Measurements from ENCODE around the gene PRKCE. TPM values are rescaled to one million over a fixed set of nuclear protein-coding genes. Genes with fewer than 3 reads are reported as not detected.

PRKCE gene
- polyA plus RNA-seq, 1 of the 3 experiments (the other 2 are of a cell fraction), result 16.3 TPM

- no peak overlapping the region for H3K9ac ChIP-seq
Measured at GRCh38 chr2:45789961-45790723, 138.7 kb downstream of the PRKCE start.

More at GRCh38 chr2:45789961-45790723, 138.7 kb downstream of the PRKCE start:
- no peaks in the 10 kb centered on the region for H3K27me3 ChIP-seq (ENCODE audit: insufficient read depth)
- 92% methylated on average over 10 of the region's 10 CpGs for WGBS (ENCODE audit: low lambda C conversion rate)
- H3K4me2 ChIP-seq, result no peak overlapping the region
- H3K9me2 ChIP-seq, result no peaks in the 10 kb centered on the region
- no peak for DNase-seq
- ChIA-PET POLR2A (interaction anchor here (0.6 kb wide), 1 partner anchor 136 kb away, joined by 3 read pairs; no protein-coding TSS in a partner anchor), CTCF (interaction anchor here (0.6 to 4.0 kb wide), 7 partner anchors 11 to 1147 kb away, joined by 3 to 22 read pairs (median 3); no protein-coding TSS in a partner anchor)
- H3K79me2 ChIP-seq (ENCODE audit: insufficient read depth), result no peaks in the 10 kb centered on the region
- no peaks in the 10 kb centered on the region for H3K36me3 ChIP-seq (replicated peaks in 1 of 2; ENCODE audit: control insufficient read depth in 1 of 2, insufficient read depth in 2 of 2, low read length in 1 of 2)
- peaks cover 0 to 44% of the 10 kb centered on the region in 2 experiments; a peak in 2 of 4 replicates for H3K4me1 ChIP-seq (ENCODE audit: control insufficient read depth in 1 of 2, insufficient read depth in 2 of 2, low read depth in 1 of 2, low read length in 1 of 2)
- no peak overlapping the region for H3K27ac ChIP-seq (ENCODE audit: low read depth in 2 of 2, low read length in 1 of 2)
- TF ChIP-seq REST (IDR thresholded peaks at IDR 0.05; ENCODE audit: low read depth, low read length), result no peak
- TF ChIP-seq RCOR1 (IDR thresholded peaks at IDR 0.05; ENCODE audit: low read length), result no peak
- no peak for TF ChIP-seq FOXM1 (IDR thresholded peaks at IDR 0.05; ENCODE audit: low read depth)
- TF ChIP-seq FOXJ3 (CRISPR knock-in tag; IDR thresholded peaks at IDR 0.05), result no peak
- no peak for TF ChIP-seq ZBTB33 (IDR thresholded peaks at IDR 0.05; ENCODE audit: borderline replicate concordance, low read depth)
- no peak for TF ChIP-seq SIN3A (IDR thresholded peaks at IDR 0.05; ENCODE audit: borderline replicate concordance, low read depth, low read length)
- no peak for TF ChIP-seq NRF1 (IDR thresholded peaks at IDR 0.05; ENCODE audit: low read depth, low read length)
- TF ChIP-seq RXRA (IDR thresholded peaks at IDR 0.05; ENCODE audit: borderline replicate concordance, low read depth), result no peak
- TF ChIP-seq POLR2AphosphoS5 (IDR thresholded peaks at IDR 0.05; ENCODE audit: low read depth, low read length), result no peak
- no peak for TF ChIP-seq YY1 (IDR thresholded peaks at IDR 0.05; ENCODE audit: low read depth)
- no peak for TF ChIP-seq CHD2 (IDR thresholded peaks at IDR 0.05; ENCODE audit: low read length, partially characterized antibody)
- TF ChIP-seq NFIC (IDR thresholded peaks at IDR 0.05; ENCODE audit: borderline replicate concordance), result no peak
- no peak for TF ChIP-seq GATA2 (CRISPR knock-in tag; IDR thresholded peaks at IDR 0.05)
- no peak for TF ChIP-seq PBX3 (IDR thresholded peaks at IDR 0.05)
- 0 out of 2 replicates have a peak, but pooled peaks cover 3% of the 10 kb centered on the region for H4K20me1 ChIP-seq (ENCODE audit: insufficient read depth)
- no peak overlapping the region for H3K4me3 ChIP-seq (ENCODE audit: low read depth in 2 of 2, low read length in 1 of 2)
- no peaks in the 10 kb centered on the region for H3K9me3 ChIP-seq
- no peaks in the 10 kb centered on the region for H3F3A ChIP-seq (replicated peaks; ENCODE audit: insufficient read depth)
- no peak overlapping the region for H2AFZ ChIP-seq (ENCODE audit: low read depth)

All from SK-N-SH (cell line).